Nephron (organoid): ENCODE data around the gene ADAMTS6.
A peak's percentile ranks its signal among the peaks of the same experiment; 100 is the strongest.

ENCODE experiments used
- H3K27ac Mint-ChIP-seq, 3 experiments: 2 replicates each; pipeline ENCODE4 v1.8.0; 2020; ENCODE audit warnings: mixed read lengths in 3 of 3, mild to moderate bottlenecking in 2 of 3, moderate library complexity in 1 of 3
- H3K27me3 Mint-ChIP-seq: 2 replicates; pipeline ENCODE4 v1.8.0; 2021; ENCODE audit warnings: low read depth, mild to moderate bottlenecking, moderate library complexity, mixed read lengths
- H3K36me3 Mint-ChIP-seq: 2 replicates; pipeline ENCODE4 v1.8.0; 2020; ENCODE audit warnings: low read depth, mixed read lengths
- H3K4me1 Mint-ChIP-seq: 2 replicates; pipeline ENCODE4 v1.8.0; 2020; ENCODE audit warnings: mixed read lengths
- H3K4me3 Mint-ChIP-seq, 3 experiments: 2 replicates each; pipeline ENCODE4 v1.8.0; 2020; ENCODE audit warnings: mild to moderate bottlenecking in 3 of 3, mixed read lengths in 3 of 3, moderate library complexity in 2 of 3
- H3K9me3 Mint-ChIP-seq: 2 replicates; pipeline ENCODE4 v1.8.0; 2020; ENCODE audit warnings: mixed read lengths
- CTCF ChIP-seq, 3 experiments: fragments of 200-600 bp; sonication (generic); IDR thresholded peaks; one replicate each; pipeline ENCODE4 v1.5.0; 2021; ENCODE audit warnings: antibody characterized with exemption in 3 of 3; ENCODE audit not compliant: unreplicated experiment in 3 of 3

The ADAMTS6 gene

DNA sequence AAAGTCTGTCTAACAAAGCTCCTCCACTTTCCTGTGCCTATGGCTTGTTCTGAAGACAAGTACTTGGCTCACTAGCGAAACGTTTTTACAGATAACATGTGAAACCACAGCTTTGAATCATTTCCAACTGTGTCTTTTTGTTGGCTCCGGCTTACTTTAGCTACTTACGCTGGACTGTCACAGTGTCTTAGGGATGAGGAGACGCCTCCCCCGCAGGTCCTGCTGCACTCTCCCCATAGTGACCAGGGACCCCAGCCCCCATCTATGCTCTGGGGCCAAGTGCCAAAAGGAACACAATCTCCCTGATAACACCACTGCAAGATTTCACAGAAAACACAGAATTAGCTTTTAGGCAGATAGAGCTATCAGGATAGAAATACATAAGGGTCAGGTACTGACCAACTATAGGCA is 219.1 kb downstream of the ADAMTS6 start:
- H3K27me3 Mint-ChIP-seq, result no peaks in the 10 kb centered on the region
- H3K27ac Mint-ChIP-seq, result peak overlapping the region; percentile 43 to 90 (median 46)
- no peak for TF ChIP-seq CTCF (IDR thresholded peaks at IDR 0.05; ENCODE audit: unreplicated experiment in 3 of 3)
- no peaks in the 10 kb centered on the region for H3K36me3 Mint-ChIP-seq
- H3K4me3 Mint-ChIP-seq, result peak overlapping the region in 2 of 3 experiments; percentile 11 to 35
- peaks cover 27% of the 10 kb centered on the region for H3K4me1 Mint-ChIP-seq
- no peaks in the 10 kb centered on the region for H3K9me3 Mint-ChIP-seq

DNA sequence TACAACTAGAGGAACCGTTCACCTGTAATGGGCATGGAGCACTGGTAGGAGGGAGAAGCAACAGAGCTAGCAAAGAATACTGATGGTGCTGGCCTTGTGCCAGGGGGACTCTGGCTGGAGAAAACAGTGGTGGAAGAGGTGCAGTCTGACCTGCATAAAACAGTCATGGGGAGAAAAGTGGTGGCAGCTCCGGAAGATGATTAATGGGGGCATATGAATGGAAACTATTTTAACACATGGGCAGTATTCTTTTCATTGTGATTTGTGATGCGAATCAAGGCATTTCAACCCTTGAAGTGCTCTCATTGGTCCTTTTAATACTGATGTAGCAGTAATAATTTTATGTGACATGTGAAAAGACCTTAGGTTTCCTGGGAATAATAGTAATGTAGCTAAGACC is 219.6 kb downstream of the ADAMTS6 start:
- Mint-ChIP-seq H3K36me3 (no peaks in the 10 kb centered on the region), H3K9me3 (no peaks in the 10 kb centered on the region), H3K27ac (peak overlapping the region; percentile 43 to 90 (median 46)), H3K27me3 (no peaks in the 10 kb centered on the region), H3K4me1 (peaks cover 27% of the 10 kb centered on the region), H3K4me3 (no peak overlapping the region)
- TF ChIP-seq CTCF (IDR thresholded peaks at IDR 0.05; ENCODE audit: unreplicated experiment in 3 of 3), result no peak

DNA sequence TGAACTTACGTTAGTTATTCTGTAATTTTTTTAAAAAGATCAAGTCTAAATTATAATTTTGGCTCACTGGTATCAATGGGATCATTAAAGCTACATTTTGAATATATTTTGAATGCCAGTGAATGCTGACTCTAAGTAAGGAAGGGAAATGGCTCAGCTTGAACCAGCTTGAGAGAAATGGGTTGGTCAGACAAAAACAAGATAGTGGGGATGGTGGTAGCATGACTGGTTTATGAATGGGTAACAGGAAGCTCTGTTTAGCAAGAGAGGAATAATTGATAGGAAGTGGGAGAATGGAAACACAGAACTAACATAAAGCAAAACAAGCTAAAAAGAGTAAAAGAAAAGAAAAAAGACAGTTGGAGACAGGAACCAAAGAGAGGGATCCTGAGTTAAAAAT is 220.2 kb downstream of the ADAMTS6 start:
- no peak overlapping the region for H3K4me3 Mint-ChIP-seq
- no peaks in the 10 kb centered on the region for H3K27me3 Mint-ChIP-seq
- H3K4me1 Mint-ChIP-seq, result peaks cover 27% of the 10 kb centered on the region
- no peaks in the 10 kb centered on the region for H3K9me3 Mint-ChIP-seq
- peak overlapping the region; percentile 43 to 90 (median 46) for H3K27ac Mint-ChIP-seq
- no peak for TF ChIP-seq CTCF (IDR thresholded peaks at IDR 0.05; ENCODE audit: unreplicated experiment in 3 of 3)
- H3K36me3 Mint-ChIP-seq, result no peaks in the 10 kb centered on the region

DNA sequence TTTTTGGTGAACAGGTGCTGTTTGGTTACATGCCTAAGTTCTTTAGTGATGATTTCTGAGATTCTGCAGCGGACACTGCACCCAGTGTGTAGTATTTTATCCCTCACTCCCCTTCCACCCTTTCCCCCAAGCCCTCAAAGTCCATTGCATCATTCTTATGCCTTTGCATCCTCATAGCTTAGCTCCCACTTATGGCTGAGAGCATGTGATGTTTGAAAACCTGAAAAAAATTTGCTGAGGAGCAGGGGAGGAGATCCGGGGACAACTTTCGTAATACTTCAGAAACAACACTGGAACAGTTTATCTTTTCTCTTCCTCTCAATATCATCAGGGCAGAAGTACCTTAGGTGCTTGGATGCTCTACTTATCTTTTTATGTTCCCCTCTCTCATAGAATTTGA is 226.4 kb downstream of the ADAMTS6 start:
- peaks cover 7% of the 10 kb centered on the region for H3K4me1 Mint-ChIP-seq
- H3K27me3 Mint-ChIP-seq, result no peaks in the 10 kb centered on the region
- no peak overlapping the region for H3K27ac Mint-ChIP-seq
- H3K36me3 Mint-ChIP-seq, result no peaks in the 10 kb centered on the region
- H3K9me3 Mint-ChIP-seq, result no peaks in the 10 kb centered on the region
- TF ChIP-seq CTCF (IDR thresholded peaks at IDR 0.05; ENCODE audit: unreplicated experiment in 3 of 3), result no peak
- H3K4me3 Mint-ChIP-seq, result no peak overlapping the region

- Mint-ChIP-seq H3K4me1 (peaks cover 6% of the 10 kb centered on the region), H3K9me3 (no peaks in the 10 kb centered on the region), H3K4me3 (no peak overlapping the region), H3K27me3 (no peaks in the 10 kb centered on the region), H3K36me3 (no peaks in the 10 kb centered on the region), H3K27ac (peak overlapping the region in 1 of 3 experiments; percentile 35)
- TF ChIP-seq CTCF (IDR thresholded peaks at IDR 0.05; ENCODE audit: unreplicated experiment in 3 of 3), result no peak
Observed at GRCh38 chr5:65252977-65253376, 228.7 kb downstream of the ADAMTS6 start.

DNA sequence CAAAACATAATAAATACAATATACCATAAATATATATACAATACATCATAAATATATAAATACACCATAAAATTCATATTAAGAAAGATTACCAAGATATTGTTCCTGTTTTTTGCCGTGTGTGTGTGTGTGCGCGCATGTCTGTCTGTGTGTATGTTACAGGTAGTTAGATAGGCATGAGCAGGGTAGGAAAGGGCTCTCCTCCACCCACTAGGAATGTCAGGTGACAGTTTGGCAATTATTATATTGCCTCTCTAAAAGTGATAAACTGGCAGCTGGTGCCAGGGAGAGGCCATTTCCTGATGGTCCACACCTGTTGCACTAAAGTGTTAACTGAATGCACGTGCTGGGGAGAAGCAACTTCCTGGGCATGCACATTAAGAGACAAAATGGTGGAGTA is 232.8 kb downstream of the ADAMTS6 start:
- Mint-ChIP-seq H3K27ac (no peak overlapping the region), H3K4me3 (no peak overlapping the region), H3K9me3 (no peaks in the 10 kb centered on the region), H3K36me3 (no peaks in the 10 kb centered on the region), H3K27me3 (no peaks in the 10 kb centered on the region), H3K4me1 (peaks cover 18% of the 10 kb centered on the region)
- no peak for TF ChIP-seq CTCF (IDR thresholded peaks at IDR 0.05; ENCODE audit: unreplicated experiment in 3 of 3)
